Hepatocyte (in vitro differentiated cells): ENCODE results near the gene COPS6.

ENCODE experiments used
- CTCF ChIP-seq: fragments of 200-600 bp; sonication (generic); IDR thresholded peaks from 2 replicates; pipeline ENCODE4 v1.5.1; 2016; ENCODE audit warnings: antibody characterized with exemption, mild to moderate bottlenecking; ENCODE audit not compliant: poor library complexity
- EZH2 ChIP-seq: fragments of 200-600 bp; sonication (generic); IDR thresholded peaks from 2 replicates; pipeline ENCODE4 v1.6.1; 2016; ENCODE audit warnings: antibody characterized with exemption, mild to moderate bottlenecking, borderline replicate concordance
- EZH2phosphoT487 ChIP-seq: fragments of 200-600 bp; sonication (generic); IDR thresholded peaks from one replicate; pipeline ENCODE4 v1.6.1; 2018; ENCODE audit warnings: antibody characterized with exemption, mild to moderate bottlenecking, low read depth, moderate library complexity; ENCODE audit not compliant: unreplicated experiment, severe bottlenecking

GRCh38 chr7:100095289-100095688 lies 6.5 kb downstream of the COPS6 start:
- TF ChIP-seq CTCF (no peak), EZH2 (no peak), EZH2phosphoT487 (no peak)
